Measurements from ENCODE around the gene C14orf180.

The C14orf180 gene

DNA sequence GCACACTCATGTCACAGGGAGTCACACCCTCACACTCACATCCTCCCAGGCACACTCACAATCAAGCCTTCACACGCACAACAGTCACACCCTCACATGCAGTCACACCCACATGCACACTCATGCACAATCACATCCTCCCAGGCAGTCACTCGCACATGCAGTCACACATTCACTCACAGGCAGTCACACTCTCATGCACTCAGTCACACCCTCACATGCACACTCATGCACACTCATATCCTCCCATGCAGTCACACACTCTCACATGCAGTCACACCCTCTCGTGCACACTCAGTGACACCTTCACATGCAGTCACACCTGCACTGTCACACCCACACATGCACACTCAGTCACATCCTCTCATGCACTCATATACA, 12.7 kb downstream of the C14orf180 start:
- no peak for DNase-seq (ENCODE audit: low read depth in 1 of 2, low spot score in 1 of 2)

- DNase-seq (ENCODE audit: low read depth in 1 of 2, low spot score in 1 of 2) = no peak
These were observed 13.2 kb downstream of the C14orf180 start for GRCh38 chr14:104592785-104593184.

DNA sequence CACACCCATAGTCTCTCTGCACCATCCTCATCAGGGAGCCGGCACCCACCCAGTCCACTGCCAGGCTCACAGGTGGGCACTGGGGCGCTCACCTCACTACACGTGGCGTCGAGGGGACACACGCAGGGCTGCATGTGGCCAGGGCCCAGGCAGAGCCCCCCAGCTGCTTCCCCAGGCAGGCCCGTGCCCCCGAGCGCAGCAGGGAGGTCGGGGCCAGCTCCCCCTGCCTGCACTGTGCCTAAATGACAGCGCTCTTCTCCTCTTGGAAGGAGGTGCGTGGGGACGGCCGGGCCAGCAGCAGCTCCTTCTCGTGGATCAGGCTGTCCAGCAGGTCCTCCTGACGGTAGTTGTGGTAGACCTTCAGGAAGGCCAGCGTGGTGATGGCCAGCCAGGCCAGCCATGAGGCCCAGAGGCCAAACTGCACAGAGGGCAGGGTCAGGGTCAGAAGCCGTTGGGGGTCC, 13.7 kb downstream of the C14orf180 start:
- DNase-seq (ENCODE audit: low read depth in 1 of 2, low spot score in 1 of 2) = no peak

- DNase-seq (ENCODE audit: low read depth in 1 of 2, low spot score in 1 of 2) = no peak
These were observed 14.2 kb downstream of the C14orf180 start for GRCh38 chr14:104593710-104594136.

- no peak for DNase-seq (ENCODE audit: low read depth in 1 of 2, low spot score in 1 of 2)
These were observed 14.9 kb downstream of the C14orf180 start for GRCh38 chr14:104594310-104595046.

GRCh38 chr14:104595116-104595675, 15.6 kb downstream of the C14orf180 start:
- no peak for DNase-seq (ENCODE audit: low read depth in 1 of 2, low spot score in 1 of 2)

DNA sequence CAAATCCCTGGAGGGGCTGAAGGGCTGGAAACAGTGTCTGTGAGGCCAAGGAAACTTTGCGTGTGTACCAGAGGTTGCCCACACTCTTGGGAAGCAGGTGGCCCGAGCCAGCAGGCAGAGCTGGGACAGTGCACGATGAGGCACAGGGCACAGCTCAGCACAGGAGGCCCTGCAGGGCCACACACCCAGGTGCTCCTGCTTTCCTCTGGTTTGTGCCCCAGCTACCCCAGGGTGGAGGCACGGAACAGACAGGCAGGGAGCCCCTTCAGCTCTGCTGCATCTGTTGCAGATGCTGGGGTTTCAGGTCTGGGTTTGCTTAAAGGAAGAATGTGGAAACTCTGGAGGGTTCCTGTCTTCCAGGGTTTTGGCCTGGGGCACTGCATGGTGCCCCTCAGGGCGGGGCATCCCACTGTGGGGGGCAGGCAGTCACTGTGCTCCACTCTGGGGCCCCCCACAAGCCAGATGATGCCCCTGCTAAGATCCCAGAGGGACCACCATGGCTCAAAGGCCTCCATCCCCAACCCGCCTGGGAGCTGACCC, 16.4 kb downstream of the C14orf180 start:
- no peak for DNase-seq (ENCODE audit: low read depth in 1 of 2, low spot score in 1 of 2)

- DNase-seq (ENCODE audit: low read depth in 1 of 2, low spot score in 1 of 2) = no peak
These were observed 16.9 kb downstream of the C14orf180 start for GRCh38 chr14:104596451-104596918.

DNA sequence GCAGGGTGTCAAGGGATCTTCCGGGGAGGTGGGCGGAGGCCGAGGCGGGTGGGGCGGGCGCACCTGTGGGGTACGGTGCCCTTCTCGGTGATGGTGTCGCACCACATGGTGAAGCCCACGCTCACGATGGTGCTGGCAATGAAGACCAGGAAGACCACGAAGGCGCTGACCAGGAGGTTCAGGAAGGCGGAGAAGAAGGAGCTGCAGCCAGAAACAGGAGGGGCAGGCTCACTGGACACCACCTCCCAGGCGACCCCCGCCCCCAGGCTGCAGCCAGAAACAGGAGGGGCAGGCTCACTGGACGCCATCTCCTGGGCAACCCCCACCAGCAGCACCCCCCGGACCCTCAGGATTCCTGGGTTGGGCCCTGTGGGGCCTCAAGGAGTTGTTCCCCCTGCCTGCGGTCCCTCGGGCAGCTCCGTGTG, 17.4 kb downstream of the C14orf180 start:
- no peak for DNase-seq (ENCODE audit: low read depth in 1 of 2, low spot score in 1 of 2)

DNA sequence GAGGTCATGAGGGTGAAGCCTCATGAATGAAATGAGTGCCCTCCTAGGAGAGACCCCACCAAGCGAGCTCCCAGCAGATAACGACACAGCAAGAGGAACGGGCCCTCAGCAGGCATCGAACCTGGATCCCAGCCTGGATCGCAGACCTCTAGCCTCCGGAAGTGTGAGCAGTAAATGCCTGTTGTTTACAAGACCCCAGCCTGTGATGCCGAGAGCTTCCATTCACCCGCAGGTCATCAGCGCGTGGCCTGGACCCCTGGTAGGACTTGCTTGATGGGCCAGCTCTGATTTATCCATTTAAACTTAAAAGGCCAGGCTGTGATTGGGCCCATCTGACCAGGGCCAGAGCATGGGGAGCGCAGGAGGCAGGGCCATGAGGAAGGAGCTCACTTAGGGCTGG, 18.0 kb downstream of the C14orf180 start:
- DNase-seq (ENCODE audit: low read depth in 1 of 2, low spot score in 1 of 2) = no peak

DNA sequence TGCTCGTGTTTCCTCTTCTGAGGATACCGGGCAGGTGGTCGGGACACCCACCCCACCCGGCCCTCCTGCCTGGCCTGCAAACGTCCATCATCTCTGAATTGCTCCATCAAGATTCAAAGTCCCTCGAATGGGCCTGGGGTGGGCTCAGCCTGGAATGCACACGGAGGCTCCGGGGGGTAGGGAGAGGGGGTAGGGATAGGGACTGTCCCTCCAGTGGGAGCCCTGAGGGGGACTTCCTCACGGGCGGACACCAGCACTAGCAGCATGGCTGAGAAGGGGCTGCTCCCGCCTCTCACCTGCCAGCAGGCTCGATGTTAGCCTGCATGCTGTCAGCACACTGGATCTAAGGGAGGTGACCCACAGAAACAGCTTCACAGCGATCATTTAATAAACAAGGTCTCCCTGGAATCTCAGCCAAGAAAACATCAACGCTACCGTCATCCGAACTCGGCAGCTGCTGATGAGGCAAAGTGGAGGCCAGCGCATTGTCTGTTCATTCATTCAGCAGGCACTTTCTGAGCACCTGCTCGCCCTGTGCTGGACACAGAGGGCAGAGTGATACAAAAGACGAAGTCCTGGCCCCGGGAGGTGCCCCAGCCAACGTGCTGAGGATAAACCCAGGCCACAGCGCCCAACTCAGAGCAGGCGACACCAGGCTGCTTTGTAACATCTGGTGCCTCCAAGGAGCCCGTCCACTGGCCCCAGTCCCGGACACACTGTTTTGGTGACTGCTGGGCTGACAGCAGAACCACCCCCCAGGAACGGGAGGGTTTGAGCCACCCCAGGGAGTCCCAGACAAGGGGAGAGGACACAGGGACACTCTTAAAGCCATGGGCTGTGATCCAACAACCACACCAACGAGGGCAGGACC, 18.7 kb downstream of the C14orf180 start:
- DNase-seq (ENCODE audit: low read depth in 1 of 2, low spot score in 1 of 2) = no peak

DNA sequence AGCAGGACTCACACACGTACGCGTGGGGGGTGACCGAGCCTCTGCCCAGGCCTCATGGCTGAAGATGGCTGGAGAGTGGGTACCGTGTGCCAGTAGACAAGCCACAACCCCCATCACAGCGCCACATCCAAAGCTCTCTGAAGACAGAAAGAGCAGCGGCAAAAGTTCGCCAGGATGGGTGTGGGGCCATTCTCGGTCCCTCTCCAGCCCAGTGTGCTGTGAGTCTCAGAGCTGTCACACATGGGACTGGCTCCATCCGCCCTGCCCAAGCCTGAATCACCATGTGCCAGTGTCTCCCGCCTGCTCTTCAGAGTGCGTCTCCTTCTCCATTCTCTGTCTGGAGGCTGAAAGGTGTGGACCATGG, 19.3 kb downstream of the C14orf180 start:
- no peak for DNase-seq (ENCODE audit: low read depth in 1 of 2, low spot score in 1 of 2)

DNA sequence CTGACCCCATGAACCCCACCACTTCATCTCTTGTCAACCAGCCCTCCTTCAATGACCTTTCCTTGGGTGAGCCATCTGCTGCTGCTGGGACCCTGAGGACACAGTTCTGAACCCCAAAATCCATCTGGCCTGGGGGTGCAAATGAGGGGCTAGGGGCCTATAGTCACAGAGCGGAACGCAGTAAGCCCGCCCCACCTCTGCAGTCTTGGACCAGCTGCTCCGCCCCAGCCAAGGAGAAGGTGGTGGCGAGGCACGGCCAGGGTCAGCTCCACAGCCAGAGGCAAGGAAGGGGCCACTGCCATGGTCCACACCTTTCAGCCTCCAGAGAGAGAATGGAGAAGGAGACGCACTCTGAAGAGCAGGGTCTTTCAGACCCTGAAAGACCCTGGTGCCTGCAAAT, 19.9 kb downstream of the C14orf180 start:
- DNase-seq (ENCODE audit: low read depth in 1 of 2, low spot score in 1 of 2) = no peak

DNA sequence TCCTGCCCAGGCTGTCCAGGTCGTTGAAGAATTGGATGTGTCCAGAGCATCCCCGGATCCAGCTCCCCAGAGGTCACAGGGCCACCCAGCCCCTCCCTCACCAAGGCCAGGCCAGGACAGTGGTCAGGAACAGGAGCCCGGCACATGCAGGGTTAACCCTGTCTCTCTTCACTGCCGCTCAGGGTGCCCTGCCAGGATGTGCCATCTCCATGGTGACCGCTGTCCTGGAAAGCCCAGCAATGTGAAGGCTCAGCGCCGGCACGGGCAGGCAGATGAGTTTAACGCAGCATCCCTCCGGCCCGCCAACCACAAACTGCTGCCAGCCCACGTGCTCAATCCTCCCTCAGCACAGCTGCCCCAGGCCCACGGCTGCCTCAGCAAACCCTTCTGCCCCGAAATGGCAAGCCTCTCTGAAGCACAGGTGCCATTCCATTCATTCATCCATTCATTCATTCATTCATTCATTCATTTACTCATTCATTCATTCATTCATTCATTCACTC, 20.6 kb downstream of the C14orf180 start:
- DNase-seq (ENCODE audit: low read depth in 1 of 2, low spot score in 1 of 2) = no peak

GRCh38 chr14:104600805-104601204, 21.2 kb downstream of the C14orf180 start:
- DNase-seq (ENCODE audit: low read depth in 1 of 2, low spot score in 1 of 2) = no peak

DNA sequence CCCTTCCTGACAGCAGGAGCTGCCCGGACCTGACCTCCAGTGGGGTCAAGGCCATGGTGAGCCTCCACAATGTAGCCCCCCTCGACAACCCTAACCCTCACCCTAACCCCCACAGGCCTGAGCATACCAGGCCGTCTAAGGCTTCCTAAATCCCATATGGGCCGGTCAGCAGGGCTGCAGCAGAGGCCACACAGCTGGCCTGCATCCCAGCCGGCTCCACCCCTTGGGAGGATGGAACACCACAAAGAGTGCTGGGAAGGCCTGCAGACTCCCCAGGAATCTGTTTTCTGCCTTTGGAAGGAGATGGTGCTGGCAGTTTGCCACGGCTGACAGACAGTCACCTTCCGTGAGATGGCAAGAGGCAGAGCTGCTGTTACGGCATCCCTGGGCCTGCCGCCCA, 22.2 kb downstream of the C14orf180 start:
- DNase-seq (ENCODE audit: low read depth in 1 of 2, low spot score in 1 of 2) = no peak

GRCh38 chr14:104602315-104602932, 22.9 kb downstream of the C14orf180 start:
- no peak for DNase-seq (ENCODE audit: low read depth in 1 of 2, low spot score in 1 of 2)

DNA sequence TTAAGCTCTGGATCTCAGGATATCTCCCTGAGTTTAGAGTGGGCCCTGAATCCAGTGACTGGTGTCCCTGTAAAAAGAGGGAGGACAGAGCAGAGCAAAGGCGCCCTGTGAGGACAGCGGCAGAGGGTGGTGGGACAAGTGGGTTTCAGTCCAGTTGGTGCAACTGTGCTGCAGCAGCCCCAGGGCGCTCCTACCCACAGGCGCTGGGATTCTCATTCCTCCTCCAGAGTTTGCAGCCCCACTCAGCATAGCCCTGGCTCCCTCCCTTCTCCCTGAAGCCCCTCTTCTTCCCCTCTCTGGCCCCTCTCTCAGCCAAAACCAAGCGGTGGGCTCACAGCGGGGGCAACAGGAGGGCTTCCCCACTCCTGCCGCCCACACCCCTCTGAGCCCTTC, 23.4 kb downstream of the C14orf180 start:
- no peak for DNase-seq (ENCODE audit: low read depth in 1 of 2, low spot score in 1 of 2)

DNA sequence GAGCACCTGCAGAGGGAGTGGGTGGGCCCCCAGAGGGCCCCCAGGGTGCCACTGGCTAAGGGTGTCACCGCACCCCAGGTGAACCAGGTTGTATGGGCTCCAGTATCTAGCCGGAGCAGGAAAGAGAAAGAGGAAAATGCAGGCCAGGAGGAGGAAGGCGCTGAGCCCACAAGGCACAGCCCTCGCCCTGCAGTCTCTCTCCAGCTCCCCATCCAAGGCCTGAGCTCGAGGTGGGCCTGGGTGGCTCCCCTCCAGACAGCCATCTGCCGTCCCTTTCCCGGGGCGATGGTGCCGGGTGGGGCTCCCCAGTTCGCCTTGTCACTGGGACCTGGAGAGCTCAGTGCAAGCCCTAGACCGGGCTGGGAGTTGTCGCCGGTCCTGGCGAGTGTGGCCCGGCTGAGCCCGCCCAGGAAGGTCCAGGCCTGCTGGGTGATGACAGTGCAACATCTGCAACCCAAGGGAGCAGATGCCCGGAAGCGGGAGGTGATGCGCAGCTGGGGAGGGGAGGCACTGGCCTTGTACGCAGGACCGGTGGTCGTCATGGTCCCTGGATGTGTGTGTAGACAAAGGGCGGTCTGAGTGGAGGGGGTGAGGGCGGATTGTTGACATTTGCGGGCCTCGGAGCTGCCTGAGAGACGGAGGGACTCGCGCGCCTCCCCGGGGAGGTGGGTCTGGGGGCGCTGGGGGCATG, 24.3 kb downstream of the C14orf180 start:
- no peak for DNase-seq (ENCODE audit: low read depth in 1 of 2, low spot score in 1 of 2)

Measured in activated CD4-positive, alpha-beta T cell treated with anti-CD3 and anti-CD28 coated beads, Interleukin-2, amount 50 U/mL, for 24 hours (primary cell).